ENCODE measurements around the gene SLX4IP.

- no peak for TF ChIP-seq HEYL (CRISPR knock-in tag; IDR thresholded peaks at IDR 0.05)
- TF ChIP-seq NFE2L2 (conservative IDR thresholded peaks at IDR 0.05; ENCODE audit: low read length): no peak
- TF ChIP-seq KDM5A (IDR thresholded peaks at IDR 0.05): no peak
- no peak for TF ChIP-seq BHLHE40 (IDR thresholded peaks at IDR 0.05; ENCODE audit: low read depth, low read length)
- TF ChIP-seq CTCF (IDR thresholded peaks at IDR 0.05): no peak
- TF ChIP-seq POLR2A (IDR thresholded peaks at IDR 0.05; ENCODE audit: low read length): no peak
- no peak for TF ChIP-seq BCL3 (IDR thresholded peaks at IDR 0.05)
- no peak for TF ChIP-seq CHD4 (IDR thresholded peaks at IDR 0.05; ENCODE audit: borderline replicate concordance)
- TF ChIP-seq EP300 (IDR thresholded peaks at IDR 0.05): no peak
- TF ChIP-seq MYC (IDR thresholded peaks at IDR 0.05; ENCODE audit: borderline replicate concordance, low read length): no peak
- TF ChIP-seq EHF (CRISPR knock-in tag; IDR thresholded peaks at IDR 0.05): no peak
- TF ChIP-seq RAD21 (conservative IDR thresholded peaks at IDR 0.05 in 1 of 2, IDR thresholded peaks at IDR 0.05 in 1 of 2): no peak
- no peak for TF ChIP-seq KDM1A (IDR thresholded peaks at IDR 0.05; ENCODE audit: low read depth)
- TF ChIP-seq ESRRA (IDR thresholded peaks at IDR 0.05; ENCODE audit: borderline replicate concordance, low read length): no peak
Observed at GRCh38 chr20:10595266-10595665, 160.2 kb downstream of the SLX4IP start.
